Lower lobe of right lung (tissue), 2 donors: ENCODE measurements around the gene PCSK6. TPM values are rescaled to one million over a fixed set of nuclear protein-coding genes. Genes with fewer than 3 reads are reported as not detected.

ENCODE experiments used
- ATAC-seq, 2 donors: fragments of 200-7000 bp; cut with Tn5 transposase; one replicate each; pipeline ENCODE4 v1.9.1; 2020 to 2022; ENCODE audit warnings: mild to moderate bottlenecking in 2 of 2, moderate library complexity in 2 of 2
- DNase-seq: peaks from one replicate; pipeline ENCODE4 v3.0.0-alpha.2; 2020
- H3K27ac ChIP-seq: fragments of 200-600 bp; one replicate; pipeline ENCODE4 v1.8.0; 2022
- H3K27me3 ChIP-seq: fragments of 200-600 bp; one replicate; pipeline ENCODE4 v1.8.0; 2022; ENCODE audit warnings: low read depth
- H3K36me3 ChIP-seq: fragments of 200-600 bp; one replicate; pipeline ENCODE4 v1.8.0; 2022; ENCODE audit warnings: mild to moderate bottlenecking
- H3K4me1 ChIP-seq: fragments of 200-600 bp; one replicate; pipeline ENCODE4 v1.8.0; 2022
- H3K4me3 ChIP-seq: fragments of 200-600 bp; one replicate; pipeline ENCODE4 v1.8.0; 2022; ENCODE audit warnings: mild to moderate bottlenecking
- H3K9me3 ChIP-seq: fragments of 200-600 bp; one replicate; pipeline ENCODE4 v1.8.0; 2022
- intact Hi-C: fragments of 100-400 bp; cut with DNase I; formaldehyde crosslinking; loops from one replicate; pipeline ENCODE4 v1.11.0; 2022
- total RNA-seq: library from RNA; stranded (reverse); fragmentation: NEBNext Ultra II Directional; extraction: Animal tissue kit (Norgen Biotek cat#: 25700); gene quantifications from one replicate; pipeline ENCODE4 v1.2.1, GENCODE V29; 2021
- TF ChIP-seq, protein P1 (sequence below): fragments of 200-600 bp; IDR thresholded peaks from one replicate; pipeline ENCODE4 v1.8.0; 2022; ENCODE audit warnings: antibody characterized with exemption, mild to moderate bottlenecking
- donor health status: DM: no; HTN: yes; CAD: no; lungs with severe emphysema.

The PCSK6 gene
- total RNA-seq, 1 donor from 2014 or later = 12.3 TPM

DNA sequence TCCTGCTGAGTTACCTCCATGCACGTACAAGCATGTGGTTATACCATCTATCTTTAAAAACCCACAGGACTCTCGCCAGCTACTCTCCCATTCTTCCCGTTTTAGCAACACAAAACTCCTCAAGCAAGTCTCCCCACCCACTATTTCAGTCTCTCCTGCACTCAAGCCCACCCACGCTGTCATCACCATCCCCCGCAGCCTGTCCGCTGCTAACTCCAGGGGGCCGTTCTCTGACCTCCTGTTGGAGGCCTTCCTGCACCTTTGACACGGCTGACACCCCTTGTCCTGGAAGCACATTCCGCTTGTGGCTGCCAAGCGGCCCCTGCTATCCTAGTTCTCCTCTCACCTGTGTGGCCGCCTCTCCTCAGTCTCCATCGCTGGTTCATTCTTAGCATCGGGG lies 7.5 kb upstream of the PCSK6 start:
- peaks cover 15% of the 10 kb centered on the region for H3K4me1 ChIP-seq
- TF ChIP-seq, protein P1, sequence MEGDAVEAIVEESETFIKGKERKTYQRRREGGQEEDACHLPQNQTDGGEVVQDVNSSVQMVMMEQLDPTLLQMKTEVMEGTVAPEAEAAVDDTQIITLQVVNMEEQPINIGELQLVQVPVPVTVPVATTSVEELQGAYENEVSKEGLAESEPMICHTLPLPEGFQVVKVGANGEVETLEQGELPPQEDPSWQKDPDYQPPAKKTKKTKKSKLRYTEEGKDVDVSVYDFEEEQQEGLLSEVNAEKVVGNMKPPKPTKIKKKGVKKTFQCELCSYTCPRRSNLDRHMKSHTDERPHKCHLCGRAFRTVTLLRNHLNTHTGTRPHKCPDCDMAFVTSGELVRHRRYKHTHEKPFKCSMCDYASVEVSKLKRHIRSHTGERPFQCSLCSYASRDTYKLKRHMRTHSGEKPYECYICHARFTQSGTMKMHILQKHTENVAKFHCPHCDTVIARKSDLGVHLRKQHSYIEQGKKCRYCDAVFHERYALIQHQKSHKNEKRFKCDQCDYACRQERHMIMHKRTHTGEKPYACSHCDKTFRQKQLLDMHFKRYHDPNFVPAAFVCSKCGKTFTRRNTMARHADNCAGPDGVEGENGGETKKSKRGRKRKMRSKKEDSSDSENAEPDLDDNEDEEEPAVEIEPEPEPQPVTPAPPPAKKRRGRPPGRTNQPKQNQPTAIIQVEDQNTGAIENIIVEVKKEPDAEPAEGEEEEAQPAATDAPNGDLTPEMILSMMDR = no peak
- intact Hi-C loops = no loop called here
- H3K4me3 ChIP-seq = no peak overlapping the region
- no peak overlapping the region for H3K27ac ChIP-seq
- DNase-seq = no peak
- ATAC-seq = no peak
- no peaks in the 10 kb centered on the region for H3K9me3 ChIP-seq
- no peaks in the 10 kb centered on the region for H3K36me3 ChIP-seq
- peaks cover 16% of the 10 kb centered on the region for H3K27me3 ChIP-seq

DNA sequence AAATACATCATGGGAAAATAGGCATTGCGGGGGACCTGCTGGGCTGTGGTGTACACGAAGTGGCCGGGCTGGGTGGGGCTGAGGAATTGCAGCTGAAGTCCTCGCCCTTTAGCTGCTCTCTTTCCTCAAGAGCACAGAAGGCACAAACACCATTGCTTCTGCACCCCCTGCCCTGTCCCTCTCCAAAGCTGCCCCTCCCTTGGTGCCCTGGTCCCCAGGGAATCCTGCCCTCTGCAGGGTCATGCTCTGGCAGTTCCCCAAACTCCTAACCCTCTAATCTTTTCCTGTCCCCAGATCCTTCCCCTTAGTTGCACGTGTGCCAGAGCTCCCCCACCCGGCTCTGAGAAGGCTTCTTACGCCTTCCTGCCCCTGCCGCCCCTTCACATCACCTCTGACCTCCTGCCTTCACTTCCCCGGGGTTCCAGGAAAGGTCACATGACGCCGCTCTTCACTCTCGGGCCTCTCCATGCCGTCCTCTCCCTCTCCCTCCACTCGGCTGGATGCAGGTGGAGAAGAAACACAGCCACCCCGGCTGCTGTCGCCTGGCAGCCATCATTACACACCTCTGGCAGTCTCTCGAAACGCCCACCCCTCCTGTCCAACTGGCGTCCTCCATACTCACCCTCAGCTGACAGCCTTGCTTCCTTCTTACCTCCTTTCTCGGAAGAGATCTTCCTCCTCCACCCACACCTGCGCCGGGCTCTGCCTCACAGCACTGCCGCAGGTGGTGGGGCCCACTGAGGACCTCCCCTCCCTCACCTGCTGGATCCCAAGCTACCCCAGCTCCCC lies 6.9 kb upstream of the PCSK6 start:
- no peaks in the 10 kb centered on the region for H3K9me3 ChIP-seq
- H3K27me3 ChIP-seq = peaks cover 17% of the 10 kb centered on the region
- peaks cover 9% of the 10 kb centered on the region for H3K4me1 ChIP-seq
- no peaks in the 10 kb centered on the region for H3K36me3 ChIP-seq
- no peak overlapping the region for H3K4me3 ChIP-seq
- peak in 1 of 2 donors; percentile 15 for ATAC-seq
- no peak for DNase-seq
- intact Hi-C loops = no loop called here
- H3K27ac ChIP-seq = no peak overlapping the region
- TF ChIP-seq, protein P1 = no peak

DNA sequence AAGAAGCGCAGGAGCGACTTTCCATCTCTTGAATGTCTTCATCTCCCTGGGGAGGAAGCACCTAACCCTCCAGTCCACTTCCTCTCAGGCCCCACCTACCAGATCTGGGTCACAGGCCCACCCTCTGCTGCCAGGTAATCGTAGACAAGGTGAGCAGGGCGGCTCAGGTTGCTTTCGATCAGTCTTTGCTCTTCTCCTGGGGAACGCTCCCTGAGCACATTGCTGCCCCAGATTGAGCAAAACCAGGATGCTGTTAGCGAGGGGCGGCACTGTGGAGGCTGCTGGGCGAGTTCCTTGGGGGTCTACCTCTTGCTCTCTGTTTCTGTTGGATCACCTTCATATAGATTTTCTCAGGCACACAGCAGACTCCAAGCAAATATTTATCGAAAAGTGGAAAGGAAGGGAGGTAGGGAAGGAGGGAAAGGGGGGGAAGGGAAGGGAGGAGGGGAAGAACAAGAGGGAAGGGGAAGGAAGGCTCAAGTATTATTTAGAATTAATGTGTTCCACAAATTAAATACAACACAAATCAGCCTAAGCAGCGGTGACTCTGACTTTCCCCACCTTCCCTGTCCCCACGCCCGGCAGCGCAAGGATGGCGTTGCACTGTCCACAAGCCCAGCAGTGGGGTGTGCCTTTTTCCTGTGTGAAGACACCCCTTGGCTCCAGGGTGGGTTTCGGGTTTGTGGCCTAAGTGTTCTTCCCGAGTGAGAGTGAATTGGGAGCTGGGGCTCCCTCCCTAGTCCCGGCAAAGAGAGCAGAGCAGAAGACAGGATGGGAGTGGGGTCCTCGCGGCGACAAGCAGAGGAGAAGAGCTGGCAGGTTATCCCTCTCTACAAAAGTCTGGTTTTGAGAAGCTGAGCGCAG lies 6.1 kb upstream of the PCSK6 start:
- TF ChIP-seq, protein P1 = no peak
- Histone ChIP-seq H3K27ac (no peak overlapping the region), H3K27me3 (peaks cover 21% of the 10 kb centered on the region), H3K9me3 (no peaks in the 10 kb centered on the region), H3K4me1 (peaks cover 3% of the 10 kb centered on the region), H3K4me3 (no peak overlapping the region), H3K36me3 (no peaks in the 10 kb centered on the region)
- intact Hi-C loops = no loop called here
- no peak for DNase-seq
- ATAC-seq = no peak

DNA sequence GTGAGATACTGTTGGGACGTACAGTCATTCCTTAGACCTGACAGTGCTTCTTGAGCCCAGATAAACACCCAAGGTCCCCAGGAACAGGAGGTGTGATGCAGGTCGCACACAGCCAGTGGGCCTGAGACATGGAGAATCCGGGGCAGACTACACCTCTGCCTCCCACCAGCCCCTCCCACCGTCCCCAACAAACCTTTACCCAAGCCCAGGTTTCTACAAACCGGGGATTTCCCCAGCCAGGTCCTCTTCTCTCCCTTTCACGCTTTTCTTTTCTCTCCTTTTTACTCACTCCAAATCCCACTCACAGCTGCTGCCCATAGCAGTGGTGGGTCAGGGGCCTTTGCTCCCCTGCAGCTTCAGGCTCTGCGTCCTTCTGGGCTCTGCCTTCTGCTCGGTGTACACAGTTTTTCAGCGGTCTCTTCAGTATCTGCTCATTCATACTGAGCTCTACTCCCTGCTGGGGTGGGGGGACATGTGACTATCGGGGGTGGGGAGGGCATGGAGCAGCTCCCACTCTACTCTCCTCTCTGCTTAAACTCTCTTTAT lies 4.8 kb upstream of the PCSK6 start:
- H3K36me3 ChIP-seq = no peaks in the 10 kb centered on the region
- TF ChIP-seq, protein P1 = no peak
- ATAC-seq = no peak
- no peak for DNase-seq
- H3K27me3 ChIP-seq = peaks cover 25% of the 10 kb centered on the region
- no peaks in the 10 kb centered on the region for H3K9me3 ChIP-seq
- H3K4me3 ChIP-seq = no peak overlapping the region
- intact Hi-C loops = no loop called here
- peaks cover 3% of the 10 kb centered on the region for H3K4me1 ChIP-seq
- no peak overlapping the region for H3K27ac ChIP-seq

DNA sequence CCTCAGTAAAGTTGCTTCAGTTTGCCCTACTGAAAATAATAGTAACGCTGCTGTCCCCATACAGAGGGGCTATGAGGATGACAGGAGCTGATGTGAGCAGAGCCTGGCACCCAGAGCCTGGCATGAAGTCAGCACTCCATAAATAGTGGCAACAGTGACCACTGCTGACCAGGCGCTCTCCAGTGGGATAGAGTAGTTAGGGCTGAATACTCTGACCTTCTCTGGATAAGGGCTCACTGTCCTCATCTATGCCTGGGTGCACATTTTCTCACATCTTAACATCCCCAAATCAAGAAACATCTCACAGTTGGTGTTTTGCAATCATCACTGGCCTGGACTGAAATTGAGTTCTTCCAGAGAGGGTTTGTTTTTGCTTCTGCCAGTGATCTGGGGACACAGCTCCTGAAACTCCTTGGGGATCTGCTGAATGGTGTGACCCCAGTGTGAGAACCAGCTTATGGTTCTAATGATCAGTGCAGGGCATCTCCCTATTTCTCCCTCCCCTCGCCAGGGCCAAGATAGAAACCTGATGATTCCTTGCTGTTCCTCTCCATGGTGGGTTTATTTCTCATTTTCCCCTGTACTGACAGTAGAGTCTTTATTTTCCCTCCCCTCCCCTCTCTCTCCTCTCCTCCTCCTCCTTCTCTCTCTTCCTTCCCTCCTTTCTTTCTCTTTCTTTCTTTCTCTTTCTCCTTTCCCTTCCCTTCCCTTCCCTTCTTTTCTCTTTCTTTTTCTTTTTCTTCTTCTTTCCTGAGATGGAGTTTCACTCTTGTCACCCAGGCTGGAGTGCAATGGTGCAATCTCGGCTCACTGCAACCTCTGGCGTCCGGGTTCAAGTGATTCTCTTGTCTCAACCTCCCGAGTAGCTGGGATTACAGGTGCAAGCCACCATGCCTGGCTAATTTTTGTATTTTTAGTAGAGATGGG lies 3.5 kb upstream of the PCSK6 start:
- no peak overlapping the region for H3K27ac ChIP-seq
- TF ChIP-seq, protein P1 = no peak
- DNase-seq (no peak), ATAC-seq (no peak)
- no peaks in the 10 kb centered on the region for H3K9me3 ChIP-seq
- H3K4me3 ChIP-seq = no peak overlapping the region
- peaks cover 30% of the 10 kb centered on the region for H3K27me3 ChIP-seq
- no peaks in the 10 kb centered on the region for H3K36me3 ChIP-seq
- intact Hi-C loops = no loop called here
- H3K4me1 ChIP-seq = peaks cover 3% of the 10 kb centered on the region
